K562 (cell line): ENCODE results near the gene LSM4. TPM values are rescaled to one million over a fixed set of nuclear protein-coding genes. Genes with fewer than 3 reads are reported as not detected.

Source experiments
- FOS ChIP-seq: IDR thresholded peaks from 3 replicates; pipeline ENCODE4 v1.6.1; 2011; ENCODE audit not compliant: insufficient read length; ENCODE audit errors: extremely low read depth
- ILK ChIP-seq: fragments of 450-650 bp; IDR thresholded peaks from 2 replicates; pipeline ENCODE4 v1.6.1; 2016; ENCODE audit warnings: missing genetic modification characterization, low read depth, mild to moderate bottlenecking, missing compliant biosample characterization, moderate library complexity, borderline replicate concordance
- KLF10 ChIP-seq: fragments of 250-450 bp; sonication (Bioruptor Pico); IDR thresholded peaks from 2 replicates; pipeline ENCODE4 v1.6.1; 2021; ENCODE audit warnings: matching md5 sums
- MYNN ChIP-seq, 2 experiments: sonication (generic); formaldehyde crosslinking in 1 of 2; IDR thresholded peaks; 2 replicates each; pipeline versions ENCODE4 v1.5.0 to v1.6.1; 2016 to 2020; ENCODE audit warnings: antibody characterized with exemption in 1 of 2, missing genetic modification reagents in 1 of 2
- NFXL1 ChIP-seq: fragments of 450-650 bp; formaldehyde crosslinking; IDR thresholded peaks from 2 replicates; pipeline ENCODE4 v1.4.0; 2021; ENCODE audit warnings: mild to moderate bottlenecking
- SRSF3 ChIP-seq: fragments of 200-400 bp; formaldehyde crosslinking; IDR thresholded peaks from 2 replicates; pipeline ENCODE4 v1.6.1; 2016; ENCODE audit warnings: mild to moderate bottlenecking, low read length, moderate library complexity; ENCODE audit not compliant: insufficient read depth
- TRIM28 ChIP-seq: fragments of 450-650 bp; IDR thresholded peaks from 2 replicates; pipeline ENCODE4 v1.6.1; 2017
- ZNF133 ChIP-seq: fragments of 250-450 bp; sonication (Bioruptor Pico); IDR thresholded peaks from 2 replicates; pipeline ENCODE4 v1.4.0; 2020; ENCODE audit warnings: mild to moderate bottlenecking
- ZNF253 ChIP-seq: fragments of 250-450 bp; sonication (Bioruptor Pico); conservative IDR thresholded peaks from 2 replicates; pipeline ENCODE4 v1.6.1; 2021; ENCODE audit warnings: mild to moderate bottlenecking
- ZNF668 ChIP-seq: fragments of 250-450 bp; sonication (Bioruptor Pico); IDR thresholded peaks from 2 replicates; pipeline ENCODE4 v1.8.0; 2022; ENCODE audit warnings: mild to moderate bottlenecking, inconsistent platforms
- ZNF76 ChIP-seq: fragments of 250-450 bp; sonication (Bioruptor Pico); IDR thresholded peaks from 2 replicates; pipeline ENCODE4 v1.4.0; 2020; ENCODE audit warnings: mild to moderate bottlenecking, moderate library complexity, borderline replicate concordance
- polyA plus RNA-seq, 8 experiments: library from polyadenylated mRNA; depleted of rRNA in 4 of 8; stranded (reverse) in 5 of 8; unstranded in 3 of 8; fragments of >200 nt; fragmentation: Nextera tagmentation in 2 of 8; fragmentation: Illumina TruSeq in 1 of 8; extraction: Ambion mirVana in 2 of 8; extraction: Trizol in 1 of 8; gene quantifications; 2 replicates each; pipeline versions ENCODE4 v1.2.1 to v1.2.3, GENCODE V29; 2011 to 2014; ENCODE audit warnings: inconsistent platforms in 1 of 8, missing spikeins in 1 of 8
- total RNA-seq, 7 experiments: library from RNA; depleted of rRNA in 6 of 7; stranded (reverse); fragments of >200 nt in 6 of 7; fragmentation: Illumina TruSeq in 2 of 7; extraction: Trizol in 2 of 7; gene quantifications; 2 replicates each; pipeline versions ENCODE4 v1.2.1 to v1.2.3, GENCODE V29; 2011 to 2021; ENCODE audit warnings: low replicate concordance in 1 of 7
- TF ChIP-seq, protein P1 (sequence below): sonication (generic); formaldehyde crosslinking; IDR thresholded peaks from 2 replicates; pipeline ENCODE4 v1.8.0; 2022; ENCODE audit warnings: missing genetic modification reagents, mild to moderate bottlenecking, moderate library complexity, borderline replicate concordance
- TF ChIP-seq, protein P2 (sequence below): fragments of 450-650 bp; IDR thresholded peaks from 2 replicates; pipeline ENCODE4 v1.6.1; 2016; ENCODE audit warnings: low read depth, mild to moderate bottlenecking, moderate library complexity
- TF ChIP-seq, protein P3 (sequence below), 2 experiments: IDR thresholded peaks; 2 replicates each; pipeline ENCODE4 v1.6.1; 2011; ENCODE audit warnings: borderline replicate concordance in 1 of 2, control low read depth in 1 of 2, low read depth in 1 of 2, low read length in 1 of 2, mild to moderate bottlenecking in 1 of 2, mixed read lengths in 1 of 2, moderate library complexity in 1 of 2; ENCODE audit not compliant: insufficient read depth in 1 of 2, insufficient read length in 1 of 2, poor library complexity in 1 of 2, severe bottlenecking in 1 of 2; ENCODE audit errors: extremely low read depth in 1 of 2
- TF ChIP-seq, protein P4 (sequence below): fragments of 450-650 bp; IDR thresholded peaks from 2 replicates; pipeline ENCODE4 v1.6.1; 2014; ENCODE audit warnings: low read depth, mild to moderate bottlenecking, moderate library complexity, borderline replicate concordance
- TF ChIP-seq, protein P5 (sequence below): fragments of 250-450 bp; sonication (Bioruptor Pico); IDR thresholded peaks from 2 replicates; pipeline ENCODE4 v1.5.0; 2021
- TF ChIP-seq, protein P6 (sequence below): fragments of 450-650 bp; IDR thresholded peaks from 2 replicates; pipeline ENCODE4 v1.6.1; 2017; ENCODE audit warnings: antibody characterized with exemption
- TF ChIP-seq, protein P7 (sequence below), 2 experiments: fragments of 450-650 bp in 1 of 2; sonication (generic) in 1 of 2; formaldehyde crosslinking; conservative IDR thresholded peaks; 2 replicates each; pipeline versions ENCODE4 v1.4.0 to v1.8.1; 2020 to 2022; ENCODE audit warnings: mild to moderate bottlenecking in 1 of 2, missing genetic modification reagents in 1 of 2

Gene LSM4
- total and polyA plus RNA-seq, 9 of the 15 experiments (the other 6 are each of a cell fraction or from before 2014, with no cell fraction given): 11.9 to 763 (median 202) TPM

DNA sequence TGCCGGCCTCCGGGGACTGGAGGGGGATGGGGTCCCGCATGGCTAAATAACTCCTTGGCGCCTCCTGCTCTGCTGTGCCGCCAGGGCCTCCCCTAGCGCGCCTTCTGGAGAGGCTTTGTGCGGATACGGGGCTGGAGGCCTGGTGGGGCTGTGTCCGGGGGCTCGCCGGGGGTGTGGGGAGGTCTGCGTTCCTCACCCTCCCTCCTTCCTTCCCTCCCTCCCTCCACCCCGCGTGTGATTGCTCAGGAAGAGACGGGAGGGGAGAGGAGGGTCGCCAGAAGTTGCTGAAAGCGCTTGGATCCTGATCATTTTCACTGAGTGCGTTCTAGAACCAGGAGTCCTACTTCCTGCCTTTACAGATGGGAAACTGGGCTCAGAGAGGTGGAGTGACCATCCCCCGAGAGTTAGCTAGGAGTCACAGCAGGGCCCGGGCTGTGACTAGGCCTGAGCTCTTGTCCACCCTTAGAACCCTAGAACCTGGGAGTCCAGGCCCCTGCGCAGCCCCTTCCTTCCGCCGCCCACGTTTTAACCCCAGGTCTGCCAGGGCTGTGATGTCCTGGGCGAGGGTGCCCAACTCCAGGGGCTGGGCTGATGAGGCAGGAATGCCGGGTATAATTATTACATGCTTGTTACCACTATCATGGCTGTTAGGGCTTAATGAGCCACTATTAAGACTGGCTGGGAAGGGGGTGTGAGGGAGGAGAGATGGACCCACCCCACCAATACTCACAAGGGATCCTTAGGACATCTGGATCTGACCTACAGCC, 40.7 kb downstream of the LSM4 start (continued):
- TF ChIP-seq, protein P1, sequence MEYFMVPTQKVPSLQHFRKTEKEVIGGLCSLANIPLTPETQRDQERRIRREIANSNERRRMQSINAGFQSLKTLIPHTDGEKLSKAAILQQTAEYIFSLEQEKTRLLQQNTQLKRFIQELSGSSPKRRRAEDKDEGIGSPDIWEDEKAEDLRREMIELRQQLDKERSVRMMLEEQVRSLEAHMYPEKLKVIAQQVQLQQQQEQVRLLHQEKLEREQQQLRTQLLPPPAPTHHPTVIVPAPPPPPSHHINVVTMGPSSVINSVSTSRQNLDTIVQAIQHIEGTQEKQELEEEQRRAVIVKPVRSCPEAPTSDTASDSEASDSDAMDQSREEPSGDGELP (CRISPR knock-in tag): peak; percentile 40; the same call in 1 of the 2 replicates
- TF ChIP-seq ZNF668: no peak
- TF ChIP-seq NFXL1 (CRISPR knock-in tag): no peak
- no peak for TF ChIP-seq KLF10 (CRISPR knock-in tag)
- TF ChIP-seq MYNN (IDR thresholded peaks at IDR 0.05): no peak
- TF ChIP-seq MYNN (CRISPR knock-in tag; IDR thresholded peaks at IDR 0.05): no peak
- TF ChIP-seq ZNF76 (CRISPR knock-in tag): no peak
- TF ChIP-seq, protein P2, sequence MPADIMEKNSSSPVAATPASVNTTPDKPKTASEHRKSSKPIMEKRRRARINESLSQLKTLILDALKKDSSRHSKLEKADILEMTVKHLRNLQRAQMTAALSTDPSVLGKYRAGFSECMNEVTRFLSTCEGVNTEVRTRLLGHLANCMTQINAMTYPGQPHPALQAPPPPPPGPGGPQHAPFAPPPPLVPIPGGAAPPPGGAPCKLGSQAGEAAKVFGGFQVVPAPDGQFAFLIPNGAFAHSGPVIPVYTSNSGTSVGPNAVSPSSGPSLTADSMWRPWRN: no peak
- TF ChIP-seq, protein P3, sequence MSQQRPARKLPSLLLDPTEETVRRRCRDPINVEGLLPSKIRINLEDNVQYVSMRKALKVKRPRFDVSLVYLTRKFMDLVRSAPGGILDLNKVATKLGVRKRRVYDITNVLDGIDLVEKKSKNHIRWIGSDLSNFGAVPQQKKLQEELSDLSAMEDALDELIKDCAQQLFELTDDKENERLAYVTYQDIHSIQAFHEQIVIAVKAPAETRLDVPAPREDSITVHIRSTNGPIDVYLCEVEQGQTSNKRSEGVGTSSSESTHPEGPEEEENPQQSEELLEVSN (IDR thresholded peaks at IDR 0.05; ENCODE audit: borderline replicate concordance in 1 of 2, extremely low read depth in 1 of 2, insufficient read depth in 1 of 2, insufficient read length in 1 of 2, low read depth in 1 of 2, low read length in 1 of 2, poor library complexity in 1 of 2, severe bottlenecking in 1 of 2): peak in 1 of 2 experiments; percentile 57
- TF ChIP-seq, protein P4, sequence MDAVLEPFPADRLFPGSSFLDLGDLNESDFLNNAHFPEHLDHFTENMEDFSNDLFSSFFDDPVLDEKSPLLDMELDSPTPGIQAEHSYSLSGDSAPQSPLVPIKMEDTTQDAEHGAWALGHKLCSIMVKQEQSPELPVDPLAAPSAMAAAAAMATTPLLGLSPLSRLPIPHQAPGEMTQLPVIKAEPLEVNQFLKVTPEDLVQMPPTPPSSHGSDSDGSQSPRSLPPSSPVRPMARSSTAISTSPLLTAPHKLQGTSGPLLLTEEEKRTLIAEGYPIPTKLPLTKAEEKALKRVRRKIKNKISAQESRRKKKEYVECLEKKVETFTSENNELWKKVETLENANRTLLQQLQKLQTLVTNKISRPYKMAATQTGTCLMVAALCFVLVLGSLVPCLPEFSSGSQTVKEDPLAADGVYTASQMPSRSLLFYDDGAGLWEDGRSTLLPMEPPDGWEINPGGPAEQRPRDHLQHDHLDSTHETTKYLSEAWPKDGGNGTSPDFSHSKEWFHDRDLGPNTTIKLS: peak; percentile 96; the same call in 1 of the 2 replicates
- TF ChIP-seq TRIM28: 0 out of 2 replicates have a peak, but pooled peaks have one; percentile 30
- no peak for TF ChIP-seq FOS
- no peak for TF ChIP-seq ZNF253 (CRISPR knock-in tag)
- TF ChIP-seq ZNF133: no peak
- TF ChIP-seq, protein P5, sequence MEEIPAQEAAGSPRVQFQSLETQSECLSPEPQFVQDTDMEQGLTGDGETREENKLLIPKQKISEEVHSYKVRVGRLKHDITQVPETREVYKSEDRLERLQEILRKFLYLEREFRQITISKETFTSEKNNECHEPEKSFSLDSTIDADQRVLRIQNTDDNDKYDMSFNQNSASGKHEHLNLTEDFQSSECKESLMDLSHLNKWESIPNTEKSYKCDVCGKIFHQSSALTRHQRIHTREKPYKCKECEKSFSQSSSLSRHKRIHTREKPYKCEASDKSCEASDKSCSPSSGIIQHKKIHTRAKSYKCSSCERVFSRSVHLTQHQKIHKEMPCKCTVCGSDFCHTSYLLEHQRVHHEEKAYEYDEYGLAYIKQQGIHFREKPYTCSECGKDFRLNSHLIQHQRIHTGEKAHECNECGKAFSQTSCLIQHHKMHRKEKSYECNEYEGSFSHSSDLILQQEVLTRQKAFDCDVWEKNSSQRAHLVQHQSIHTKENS: no peak
- TF ChIP-seq, protein P6, sequence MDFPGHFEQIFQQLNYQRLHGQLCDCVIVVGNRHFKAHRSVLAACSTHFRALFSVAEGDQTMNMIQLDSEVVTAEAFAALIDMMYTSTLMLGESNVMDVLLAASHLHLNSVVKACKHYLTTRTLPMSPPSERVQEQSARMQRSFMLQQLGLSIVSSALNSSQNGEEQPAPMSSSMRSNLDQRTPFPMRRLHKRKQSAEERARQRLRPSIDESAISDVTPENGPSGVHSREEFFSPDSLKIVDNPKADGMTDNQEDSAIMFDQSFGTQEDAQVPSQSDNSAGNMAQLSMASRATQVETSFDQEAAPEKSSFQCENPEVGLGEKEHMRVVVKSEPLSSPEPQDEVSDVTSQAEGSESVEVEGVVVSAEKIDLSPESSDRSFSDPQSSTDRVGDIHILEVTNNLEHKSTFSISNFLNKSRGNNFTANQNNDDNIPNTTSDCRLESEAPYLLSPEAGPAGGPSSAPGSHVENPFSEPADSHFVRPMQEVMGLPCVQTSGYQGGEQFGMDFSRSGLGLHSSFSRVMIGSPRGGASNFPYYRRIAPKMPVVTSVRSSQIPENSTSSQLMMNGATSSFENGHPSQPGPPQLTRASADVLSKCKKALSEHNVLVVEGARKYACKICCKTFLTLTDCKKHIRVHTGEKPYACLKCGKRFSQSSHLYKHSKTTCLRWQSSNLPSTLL: no peak
- TF ChIP-seq, protein P7, sequence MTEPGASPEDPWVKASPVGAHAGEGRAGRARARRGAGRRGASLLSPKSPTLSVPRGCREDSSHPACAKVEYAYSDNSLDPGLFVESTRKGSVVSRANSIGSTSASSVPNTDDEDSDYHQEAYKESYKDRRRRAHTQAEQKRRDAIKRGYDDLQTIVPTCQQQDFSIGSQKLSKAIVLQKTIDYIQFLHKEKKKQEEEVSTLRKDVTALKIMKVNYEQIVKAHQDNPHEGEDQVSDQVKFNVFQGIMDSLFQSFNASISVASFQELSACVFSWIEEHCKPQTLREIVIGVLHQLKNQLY (CRISPR knock-in tag; conservative IDR thresholded peaks at IDR 0.05): no peak
- no peak for TF ChIP-seq SRSF3
- TF ChIP-seq ILK (tag): no peak
